ENCODE data around the gene SERPINB6. TPM values are rescaled to one million over a fixed set of nuclear protein-coding genes. Genes with fewer than 3 reads are reported as not detected.

SERPINB6 gene
- total and polyA plus RNA-seq, 9 of the 15 experiments (the other 6 are each of a cell fraction or from before 2014, with no cell fraction given) = 86.6 to 211 (median 143) TPM

- TF ChIP-seq MGA (IDR thresholded peaks at IDR 0.05) (peak; percentile 65), CSDE1 (IDR thresholded peaks at IDR 0.05) (no peak), RHOXF2B (CRISPR knock-in tag; conservative IDR thresholded peaks at IDR 0.05) (no peak), RBFOX2 (IDR thresholded peaks at IDR 0.05; ENCODE audit: low read depth, low read length) (0 out of 2 replicates have a peak, but pooled peaks have one; percentile 18), RBBP5 (IDR thresholded peaks at IDR 0.05; ENCODE audit: borderline replicate concordance, insufficient read depth, low read length, poor library complexity, severe bottlenecking) (peak; percentile 30), MYNN (IDR thresholded peaks at IDR 0.05) (no peak), MYNN (CRISPR knock-in tag; IDR thresholded peaks at IDR 0.05) (no peak), KAT7 (CRISPR knock-in tag; IDR thresholded peaks at IDR 0.05; ENCODE audit: borderline replicate concordance) (no peak), SRSF7 (optimal IDR thresholded peaks at IDR 0.05; ENCODE audit: low read depth, low read length) (no peak), SREBF1 (IDR thresholded peaks at IDR 0.05; ENCODE audit: borderline replicate concordance, low read depth, low read length) (no peak), NFIX (CRISPR knock-in tag; IDR thresholded peaks at IDR 0.05; ENCODE audit: low read depth) (0 out of 2 replicates have a peak, but pooled peaks have one; percentile 27), ZNF217 (CRISPR knock-in tag; IDR thresholded peaks at IDR 0.05) (no peak), ZBED1 (IDR thresholded peaks at IDR 0.05) (no peak), PML (IDR thresholded peaks at IDR 0.05; ENCODE audit: low read length) (no peak)
- TF ChIP-seq, protein P1, sequence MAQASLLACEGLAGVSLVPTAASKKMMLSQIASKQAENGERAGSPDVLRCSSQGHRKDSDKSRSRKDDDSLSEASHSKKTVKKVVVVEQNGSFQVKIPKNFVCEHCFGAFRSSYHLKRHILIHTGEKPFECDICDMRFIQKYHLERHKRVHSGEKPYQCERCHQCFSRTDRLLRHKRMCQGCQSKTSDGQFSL (CRISPR knock-in tag; IDR thresholded peaks at IDR 0.05) = no peak
- TF ChIP-seq, protein P1 (tag; IDR thresholded peaks at IDR 0.05) = no peak
- TF ChIP-seq, protein P2, sequence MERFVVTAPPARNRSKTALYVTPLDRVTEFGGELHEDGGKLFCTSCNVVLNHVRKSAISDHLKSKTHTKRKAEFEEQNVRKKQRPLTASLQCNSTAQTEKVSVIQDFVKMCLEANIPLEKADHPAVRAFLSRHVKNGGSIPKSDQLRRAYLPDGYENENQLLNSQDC (CRISPR knock-in tag; IDR thresholded peaks at IDR 0.05) = 0 out of 2 replicates have a peak, but pooled peaks have one; percentile 20
These were observed 6.4 kb downstream of the SERPINB6 start (continued) for GRCh38 chr6:2964793-2965505.

All from K562 (cell line).